22Rv1 (cell line): ENCODE results near the gene ZNF681.

ENCODE experiments used
- CTCF ChIP-seq: fragments of 450-650 bp; IDR thresholded peaks from 2 replicates; pipeline ENCODE4 v1.5.1; 2017; ENCODE audit warnings: mild to moderate bottlenecking
- ZFX ChIP-seq: fragments of 450-650 bp; IDR thresholded peaks from 2 replicates; pipeline ENCODE4 v1.6.1; 2017; ENCODE audit warnings: antibody characterized with exemption, borderline replicate concordance

GRCh38 chr19:23698711-23699520 is 59.8 kb downstream of the ZNF681 start:
- TF ChIP-seq CTCF = no peak
- TF ChIP-seq ZFX = no peak
